ENCODE results near the gene PHB1. TPM values are rescaled to one million over a fixed set of nuclear protein-coding genes. Genes with fewer than 3 reads are reported as not detected.

The PHB1 gene
- total RNA-seq, 8 experiments from 2014 or later, result 63.4 to 196 (median 97.5) TPM

- H3K4me3 ChIP-seq, result no peak overlapping the region
- H3K27ac ChIP-seq, result no peak overlapping the region
- ATAC-seq (replicated peaks in 6 of 8), result peak in 6 of 8 experiments; percentile 15 to 63 (median 30)
- in situ Hi-C loops (cut with MboI; ENCODE audit: low pct_unique_long_range_greater_than_20kb in 2 of 9, low sequenced_read_pairs in 9 of 9, unreplicated experiment in 9 of 9), result no loop called here
- WGBS, 10 experiments, result no CpG with 5 or more reads among the region's 3 CpGs
- H3K4me1 ChIP-seq (replicated peaks in 1 of 2), result peaks cover 27 to 51% of the 10 kb centered on the region in 2 donors
Observed at GRCh38 chr17:49450735-49451134, 36.1 kb upstream of the PHB1 start.

DNA sequence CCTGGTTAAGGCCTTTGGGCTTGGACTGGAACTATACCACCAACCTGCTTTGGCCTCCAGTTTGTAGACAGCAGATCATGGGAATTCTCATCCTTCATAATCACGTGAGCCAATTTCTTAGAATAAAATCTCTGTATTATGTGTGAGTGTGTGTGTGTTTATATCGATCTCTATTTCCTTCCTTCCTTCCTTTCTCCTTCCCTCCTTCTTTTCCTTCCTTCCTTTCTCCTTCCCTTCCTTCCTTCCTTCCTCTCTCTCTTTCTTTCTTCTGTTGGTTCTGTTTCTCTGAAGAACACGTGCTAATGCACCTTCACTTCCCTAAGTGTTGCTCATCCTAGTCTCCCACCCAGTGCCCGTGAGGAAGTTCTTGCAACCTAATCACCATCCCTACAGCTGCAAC is 35.5 kb upstream of the PHB1 start:
- no peak for ATAC-seq (replicated peaks in 6 of 8)
- Histone ChIP-seq H3K4me1 (replicated peaks in 1 of 2) (peaks cover 27 to 46% of the 10 kb centered on the region in 2 donors), H3K4me3 (no peak overlapping the region), H3K27ac (no peak overlapping the region)
- 68 to 96% (median 87%) methylated on average over 3 to 4 of the region's 4 CpGs; no CpG with 5 or more reads in 1 of the 10 experiments for WGBS, 10 experiments
- in situ Hi-C loops (cut with MboI; ENCODE audit: low pct_unique_long_range_greater_than_20kb in 2 of 9, low sequenced_read_pairs in 9 of 9, unreplicated experiment in 9 of 9), result no loop called here

DNA sequence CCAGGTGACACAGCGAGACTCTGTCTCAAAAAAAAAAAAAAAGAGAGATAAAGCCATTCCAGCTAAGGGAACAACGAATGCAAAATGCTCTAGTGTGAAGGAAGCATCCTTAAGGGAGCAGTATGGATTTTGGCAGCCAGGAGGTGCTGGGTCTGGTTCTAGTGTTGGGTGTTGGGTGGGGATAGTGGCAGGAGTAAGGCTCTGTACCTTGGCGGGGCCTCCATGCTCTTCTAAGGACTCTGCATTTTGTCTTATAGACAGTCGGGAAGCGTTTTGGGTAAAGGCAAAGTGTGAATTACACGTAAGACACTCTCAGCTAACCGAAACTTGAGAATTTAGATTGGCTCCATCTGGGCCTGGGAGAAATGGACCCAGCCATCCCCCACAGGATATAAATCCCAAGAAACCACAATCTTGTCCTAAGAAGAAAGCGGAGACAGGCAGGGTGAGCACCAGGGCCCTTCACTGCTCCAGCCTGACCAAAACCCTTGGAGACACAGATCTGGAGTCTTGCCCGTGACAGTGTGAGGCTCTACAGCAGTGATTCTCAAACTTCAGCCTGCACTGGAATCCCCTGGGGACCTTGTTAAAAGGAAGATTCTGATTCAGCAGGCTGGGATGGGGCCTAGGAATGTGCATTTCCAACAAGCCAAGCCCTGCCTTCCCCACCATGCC is 33.1 kb upstream of the PHB1 start:
- WGBS, 10 experiments, result 43 to 100% (median 85%) methylated on average over 1 to 7 of the region's 9 CpGs; no CpG with 5 or more reads in 1 of the 10 experiments
- ATAC-seq (replicated peaks in 6 of 8), result no peak
- in situ Hi-C loops (cut with MboI; ENCODE audit: low pct_unique_long_range_greater_than_20kb in 2 of 9, low sequenced_read_pairs in 9 of 9, unreplicated experiment in 9 of 9), result loop anchor here in 3 of 9 experiments (25.0 kb wide), 2 partner anchors 115 to 240 kb away; partner anchors contain the start of gene SPOP (in 2 of the 3)
- Histone ChIP-seq H3K4me3 (no peak overlapping the region), H3K27ac (no peak overlapping the region), H3K4me1 (replicated peaks in 1 of 2) (peaks cover 24 to 32% of the 10 kb centered on the region in 2 donors)

- in situ Hi-C loops (cut with MboI; ENCODE audit: low pct_unique_long_range_greater_than_20kb in 2 of 9, low sequenced_read_pairs in 9 of 9, unreplicated experiment in 9 of 9), result loop anchor here in 3 of 9 experiments (25.0 kb wide), 2 partner anchors 117 to 242 kb away; partner anchors contain the start of gene SPOP (in 2 of the 3)
- Histone ChIP-seq H3K27ac (no peak overlapping the region), H3K4me3 (no peak overlapping the region), H3K4me1 (replicated peaks in 1 of 2) (peaks cover 5 to 14% of the 10 kb centered on the region in 2 donors)
- no peak for ATAC-seq (replicated peaks in 6 of 8)
- 60 to 83% (median 81%) methylated on average over 1 to 2 of the region's 7 CpGs; no CpG with 5 or more reads in 6 of the 10 experiments for WGBS, 10 experiments
Observed at GRCh38 chr17:49445591-49445990, 30.9 kb upstream of the PHB1 start.

- Histone ChIP-seq H3K27ac (no peak overlapping the region), H3K4me1 (replicated peaks in 1 of 2) (peaks cover 14 to 24% of the 10 kb centered on the region in 2 donors), H3K4me3 (no peak overlapping the region)
- no peak for ATAC-seq (replicated peaks in 6 of 8)
- in situ Hi-C loops (cut with MboI; ENCODE audit: low pct_unique_long_range_greater_than_20kb in 2 of 9, low sequenced_read_pairs in 9 of 9, unreplicated experiment in 9 of 9), result loop anchor here in 3 of 9 experiments (25.0 kb wide), 2 partner anchors 118 to 243 kb away; partner anchors contain the start of gene SPOP (in 2 of the 3)
- 44 to 100% (median 80%) methylated on average over 1 to 8 of the region's 12 CpGs; no CpG with 5 or more reads in 4 of the 10 experiments for WGBS, 10 experiments
Observed at GRCh38 chr17:49444384-49444783, 29.7 kb upstream of the PHB1 start.

GRCh38 chr17:49443862-49444261 is 29.2 kb upstream of the PHB1 start:
- in situ Hi-C loops (cut with MboI; ENCODE audit: low pct_unique_long_range_greater_than_20kb in 2 of 9, low sequenced_read_pairs in 9 of 9, unreplicated experiment in 9 of 9), result loop anchor here in 3 of 9 experiments (25.0 kb wide), 2 partner anchors 118 to 243 kb away; partner anchors contain the start of gene SPOP (in 2 of the 3)
- 0 to 91% (median 57%) methylated on average over 1 to 6 of the region's 6 CpGs; no CpG with 5 or more reads in 6 of the 10 experiments for WGBS, 10 experiments

GRCh38 chr17:49442041-49442440 is 27.4 kb upstream of the PHB1 start:
- no peak for ATAC-seq (replicated peaks in 6 of 8)
- H3K4me1 ChIP-seq (replicated peaks in 1 of 2), result peaks cover 32 to 39% of the 10 kb centered on the region in 2 donors
- H3K4me3 ChIP-seq, result no peak overlapping the region
- 9 to 96% (median 85%) methylated on average over 4 of the region's 9 CpGs; no CpG with 5 or more reads in 7 of the 10 experiments for WGBS, 10 experiments
- in situ Hi-C loops (cut with MboI; ENCODE audit: low pct_unique_long_range_greater_than_20kb in 2 of 9, low sequenced_read_pairs in 9 of 9, unreplicated experiment in 9 of 9), result loop anchor here in 3 of 9 experiments (25.0 kb wide), 2 partner anchors 120 to 245 kb away; partner anchors contain the start of gene SPOP (in 2 of the 3)
- H3K27ac ChIP-seq, result no peak overlapping the region

More at GRCh38 chr17:49443862-49444261, 29.2 kb upstream of the PHB1 start:
- peaks cover 19 to 29% of the 10 kb centered on the region in 2 donors for H3K4me1 ChIP-seq (replicated peaks in 1 of 2)
- H3K27ac ChIP-seq, result no peak overlapping the region
- ATAC-seq (replicated peaks in 6 of 8), result no peak
- no peak overlapping the region for H3K4me3 ChIP-seq

- H3K4me1 ChIP-seq (replicated peaks in 1 of 2), result peaks cover 36 to 42% of the 10 kb centered on the region in 2 donors
- H3K4me3 ChIP-seq, result no peak overlapping the region
- no peak for ATAC-seq (replicated peaks in 6 of 8)
- 50 to 100% (median 100%) methylated on average over 1 of the region's 4 CpGs; no CpG with 5 or more reads in 7 of the 10 experiments for WGBS, 10 experiments
- in situ Hi-C loops (cut with MboI; ENCODE audit: low pct_unique_long_range_greater_than_20kb in 2 of 9, low sequenced_read_pairs in 9 of 9, unreplicated experiment in 9 of 9), result loop anchor here in 3 of 9 experiments (25.0 kb wide), 2 partner anchors 121 to 246 kb away; partner anchors contain the start of gene SPOP (in 2 of the 3)
- no peak overlapping the region for H3K27ac ChIP-seq
Observed at GRCh38 chr17:49441578-49441977, 26.9 kb upstream of the PHB1 start.

DNA sequence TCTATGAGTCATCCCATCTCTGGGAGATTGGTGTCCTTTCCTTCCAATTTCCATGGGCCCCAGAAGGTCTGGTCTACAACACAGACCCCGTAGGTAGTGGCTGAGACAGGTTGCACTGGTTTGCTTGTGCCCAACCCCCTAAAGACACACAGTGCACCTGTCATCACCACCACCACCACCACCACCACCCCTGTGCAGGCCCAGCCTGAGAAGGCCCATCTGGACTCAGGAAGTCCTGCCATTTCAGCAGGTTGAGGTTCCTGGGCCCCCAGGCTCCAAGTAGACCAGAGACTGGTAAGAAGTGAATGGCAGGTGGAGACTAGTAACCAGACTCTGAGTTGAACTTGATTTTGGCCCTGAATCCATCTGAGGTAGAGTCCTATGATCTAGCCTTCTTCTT is 25.9 kb upstream of the PHB1 start:
- no peak for ATAC-seq (replicated peaks in 6 of 8)
- Histone ChIP-seq H3K4me3 (no peak overlapping the region), H3K27ac (no peak overlapping the region), H3K4me1 (replicated peaks in 1 of 2) (peaks cover 43 to 52% of the 10 kb centered on the region in 2 donors)
- WGBS, 10 experiments, result 60% methylated on average over 1 of the region's 1 CpG; no CpG with 5 or more reads in 9 of the 10 experiments
- in situ Hi-C loops (cut with MboI; ENCODE audit: low pct_unique_long_range_greater_than_20kb in 2 of 9, low sequenced_read_pairs in 9 of 9, unreplicated experiment in 9 of 9), result loop anchor here in 3 of 9 experiments (25.0 kb wide), 2 partner anchors 122 to 247 kb away; partner anchors contain the start of gene SPOP (in 2 of the 3)

- in situ Hi-C loops (cut with MboI; ENCODE audit: low pct_unique_long_range_greater_than_20kb in 2 of 9, low sequenced_read_pairs in 9 of 9, unreplicated experiment in 9 of 9), result loop anchor here in 3 of 9 experiments (10.0 to 25.0 kb wide), 3 partner anchors 55 to 247 kb away; partner anchors contain the start of genes SPOP (in 2 of the 3) and NGFR (in 1 of the 3)
- H3K4me3 ChIP-seq, result no peak overlapping the region
- WGBS, 10 experiments, result 83 to 100% (median 100%) methylated on average over 1 to 2 of the region's 9 CpGs; no CpG with 5 or more reads in 7 of the 10 experiments
Observed at GRCh38 chr17:49439673-49440571, 25.2 kb upstream of the PHB1 start.

GRCh38 chr17:49439305-49439672 is 24.6 kb upstream of the PHB1 start:
- Histone ChIP-seq H3K4me3 (no peak overlapping the region), H3K27ac (peak overlapping the region; percentile 83), H3K4me1 (replicated peaks in 1 of 2) (peaks cover 49 to 56% of the 10 kb centered on the region in 2 donors)
- in situ Hi-C loops (cut with MboI; ENCODE audit: low pct_unique_long_range_greater_than_20kb in 2 of 9, low sequenced_read_pairs in 9 of 9, unreplicated experiment in 9 of 9), result loop anchor here in 3 of 9 experiments (10.0 to 25.0 kb wide), 3 partner anchors 56 to 248 kb away; partner anchors contain the start of genes SPOP (in 2 of the 3) and NGFR (in 1 of the 3)
- no peak for ATAC-seq (replicated peaks in 6 of 8)
- 33 to 100% (median 85%) methylated on average over 1 to 2 of the region's 3 CpGs; no CpG with 5 or more reads in 4 of the 10 experiments for WGBS, 10 experiments

More at GRCh38 chr17:49439673-49440571, 25.2 kb upstream of the PHB1 start:
- ATAC-seq (replicated peaks in 6 of 8), result no peak
- Histone ChIP-seq H3K4me1 (replicated peaks in 1 of 2) (peaks cover 49 to 56% of the 10 kb centered on the region in 2 donors), H3K27ac (peak overlapping the region in 1 of 2 donors; percentile 83)

All from motor neuron (in vitro differentiated cells).